ENCODE data around the gene POLE. TPM values are rescaled to one million over a fixed set of nuclear protein-coding genes. Genes with fewer than 3 reads are reported as not detected.
A peak's percentile ranks its signal among the peaks of the same experiment; 100 is the strongest.

Gene POLE
- polyA plus RNA-seq, 1 of the 3 experiments (the other 2 are of a cell fraction), result 20.1 TPM

GRCh38 chr12:132622437-132623071 lies 64.6 kb downstream of the POLE start:
- H3K4me1 ChIP-seq (ENCODE audit: control insufficient read depth in 1 of 2, insufficient read depth in 2 of 2, low read depth in 1 of 2, low read length in 1 of 2), result peaks cover 0 to 13% of the 10 kb centered on the region in 2 experiments; a peak in 2 of 4 replicates
- no peak overlapping the region for H2AFZ ChIP-seq (ENCODE audit: low read depth)
- TF ChIP-seq TCF12 (IDR thresholded peaks at IDR 0.05) (peak; percentile 27; the same call in 1 of the 2 replicates), CHD2 (IDR thresholded peaks at IDR 0.05; ENCODE audit: low read length, partially characterized antibody) (no peak), PBX3 (IDR thresholded peaks at IDR 0.05) (no peak), MAX (IDR thresholded peaks at IDR 0.05; ENCODE audit: low read depth) (0 out of 2 replicates have a peak, but pooled peaks have one; percentile 38), YY1 (IDR thresholded peaks at IDR 0.05; ENCODE audit: low read depth) (no peak), REST (IDR thresholded peaks at IDR 0.05; ENCODE audit: low read depth, low read length) (no peak), RFX5 (IDR thresholded peaks at IDR 0.05; ENCODE audit: low read length) (no peak)
- DNase-seq, result no peak
- no peaks in the 10 kb centered on the region for H4K20me1 ChIP-seq (ENCODE audit: insufficient read depth)
- ChIA-PET CTCF (interaction anchor here (0.7 to 2.0 kb wide), 5 partner anchors 8 to 452 kb away, joined by 3 to 9 read pairs (median 4); no protein-coding TSS in a partner anchor), POLR2A (no interaction called here)
- no peaks in the 10 kb centered on the region for H3K9me2 ChIP-seq
- no peak overlapping the region for H3K9ac ChIP-seq
- no peak overlapping the region for H3K4me3 ChIP-seq (ENCODE audit: low read depth in 2 of 2, low read length in 1 of 2)
- no peaks in the 10 kb centered on the region for H3K36me3 ChIP-seq (replicated peaks in 1 of 2; ENCODE audit: control insufficient read depth in 1 of 2, insufficient read depth in 2 of 2, low read length in 1 of 2)
- peaks cover 3% of the 10 kb centered on the region for H3F3A ChIP-seq (replicated peaks; ENCODE audit: insufficient read depth)
- H3K79me2 ChIP-seq (ENCODE audit: insufficient read depth), result no peaks in the 10 kb centered on the region
- H3K27ac ChIP-seq (ENCODE audit: low read depth in 2 of 2, low read length in 1 of 2), result no peak overlapping the region
- peak overlapping the region; percentile 16 for H3K4me2 ChIP-seq
- H3K27me3 ChIP-seq (ENCODE audit: insufficient read depth), result peaks cover 13% of the 10 kb centered on the region
- H3K9me3 ChIP-seq, result no peaks in the 10 kb centered on the region
- WGBS (ENCODE audit: low lambda C conversion rate), result 50% methylated on average over 11 of the region's 11 CpGs

GRCh38 chr12:132621657-132622435 lies 65.3 kb downstream of the POLE start:
- ChIA-PET CTCF (interaction anchor here (0.7 to 2.0 kb wide), 7 partner anchors 8 to 451 kb away, joined by 3 to 9 read pairs (median 3); no protein-coding TSS in a partner anchor), POLR2A (no interaction called here)
- Histone ChIP-seq H3K4me1 (ENCODE audit: control insufficient read depth in 1 of 2, insufficient read depth in 2 of 2, low read depth in 1 of 2, low read length in 1 of 2) (peaks cover 0 to 13% of the 10 kb centered on the region in 2 experiments; a peak in 2 of 4 replicates), H2AFZ (ENCODE audit: low read depth) (no peak overlapping the region), H3K27me3 (ENCODE audit: insufficient read depth) (peaks cover 20% of the 10 kb centered on the region), H3K9me3 (no peaks in the 10 kb centered on the region), H3K9ac (no peak overlapping the region), H4K20me1 (ENCODE audit: insufficient read depth) (no peaks in the 10 kb centered on the region), H3F3A (replicated peaks; ENCODE audit: insufficient read depth) (peaks cover 4% of the 10 kb centered on the region), H3K4me3 (ENCODE audit: low read depth in 2 of 2, low read length in 1 of 2) (no peak overlapping the region), H3K27ac (ENCODE audit: low read depth in 2 of 2, low read length in 1 of 2) (no peak overlapping the region), H3K36me3 (replicated peaks in 1 of 2; ENCODE audit: control insufficient read depth in 1 of 2, insufficient read depth in 2 of 2, low read length in 1 of 2) (no peaks in the 10 kb centered on the region), H3K9me2 (no peaks in the 10 kb centered on the region), H3K4me2 (no peak overlapping the region), H3K79me2 (ENCODE audit: insufficient read depth) (no peaks in the 10 kb centered on the region)
- TF ChIP-seq YY1 (IDR thresholded peaks at IDR 0.05; ENCODE audit: low read depth) (no peak), RAD21 (IDR thresholded peaks at IDR 0.05; ENCODE audit: low read length) (no peak), REST (IDR thresholded peaks at IDR 0.05; ENCODE audit: low read depth, low read length) (no peak), TAF1 (IDR thresholded peaks at IDR 0.05; ENCODE audit: borderline replicate concordance, low read depth, low read length) (no peak)
- DNase-seq, result no peak
- WGBS (ENCODE audit: low lambda C conversion rate), result 87% methylated on average over 14 of the region's 21 CpGs

Measured in SK-N-SH (cell line).